Thoracic aorta (tissue), 2 donors: Measurements from ENCODE around the gene NAT9. TPM values are rescaled to one million over a fixed set of nuclear protein-coding genes. Genes with fewer than 3 reads are reported as not detected.

ENCODE experiments used
- ATAC-seq: fragments of 150-250 bp; one replicate; pipeline ENCODE4 v1.8.0; 2017; ENCODE audit warnings: low read depth; ENCODE audit not compliant: insufficient number of reproducible peaks, low FRiP score
- DNase-seq: peaks from one replicate; pipeline ENCODE4 v3.0.0-alpha.2; 2020; ENCODE audit warnings: low spot score
- H3K27ac ChIP-seq, 2 donors: fragments of 200-600 bp; sonication (generic); 1 replicate in 1 of 2; 2 replicates in 1 of 2; pipeline ENCODE4 v1.5.1; 2016; ENCODE audit warnings: mild to moderate bottlenecking in 2 of 2, moderate library complexity in 2 of 2
- H3K27me3 ChIP-seq: fragments of 200-600 bp; sonication (generic); replicated peaks from 2 replicates; pipeline ENCODE4 v1.6.0; 2016; ENCODE audit warnings: mild to moderate bottlenecking; ENCODE audit not compliant: insufficient read depth
- H3K36me3 ChIP-seq: fragments of 200-600 bp; sonication (generic); one replicate; pipeline ENCODE4 v1.5.1; 2016
- H3K4me1 ChIP-seq, 2 donors: fragments of 200-600 bp; sonication (generic); 1 replicate in 1 of 2; 2 replicates in 1 of 2; pipeline versions ENCODE4 v1.5.1 to v1.6.0; 2016; ENCODE audit warnings: low read depth in 2 of 2, mild to moderate bottlenecking in 1 of 2; ENCODE audit not compliant: control insufficient read depth in 1 of 2
- H3K4me3 ChIP-seq: fragments of 200-600 bp; sonication (generic); 2 replicates; pipeline ENCODE4 v1.5.1; 2016; ENCODE audit warnings: mild to moderate bottlenecking
- H3K9me3 ChIP-seq: fragments of 200-600 bp; sonication (generic); 2 replicates; pipeline ENCODE4 v1.5.1; 2016
- CTCF ChIP-seq: fragments of 200-600 bp; sonication (generic); IDR thresholded peaks from one replicate; pipeline ENCODE4 v1.5.1; 2019; ENCODE audit warnings: antibody characterized with exemption
- total RNA-seq, 2 donors: library from RNA; depleted of rRNA; stranded (reverse); fragments of >200 nt; gene quantifications; one replicate each; pipeline versions ENCODE4 v1.1.0 to v1.2.3, GENCODE V29; 2016

NAT9 gene
- total RNA-seq, 2 donors from 2014 or later = 37.1 to 39.4 TPM

DNA sequence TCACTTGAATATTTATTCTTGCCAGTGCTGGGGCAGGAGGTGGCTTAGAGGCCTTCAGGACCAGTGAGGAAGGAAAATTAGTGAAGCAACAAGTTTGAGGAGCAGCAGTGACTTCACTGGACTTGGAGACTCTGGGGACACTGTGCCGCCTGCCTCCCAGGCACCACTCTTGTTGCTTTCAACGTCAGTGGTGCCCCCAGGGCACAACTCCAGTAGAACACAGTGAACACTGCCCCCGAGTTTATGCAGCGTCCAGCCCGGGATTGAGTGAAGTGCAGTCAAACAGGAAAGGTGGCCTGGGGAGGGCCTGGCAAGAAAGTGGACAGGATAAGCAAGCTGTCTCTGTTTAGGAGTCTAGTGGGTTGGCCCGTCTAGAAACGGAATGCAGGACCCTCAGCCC is 24.4 kb upstream of the NAT9 start:
- no peaks in the 10 kb centered on the region for H3K27me3 ChIP-seq
- peaks cover 33% of the 10 kb centered on the region for H3K36me3 ChIP-seq
- no peak overlapping the region for H3K27ac ChIP-seq
- no peak for ATAC-seq
- no peak for DNase-seq
- H3K4me1 ChIP-seq = no peaks in the 10 kb centered on the region
- H3K4me3 ChIP-seq = no peak overlapping the region
- TF ChIP-seq CTCF = no peak
- H3K9me3 ChIP-seq = no peaks in the 10 kb centered on the region

DNA sequence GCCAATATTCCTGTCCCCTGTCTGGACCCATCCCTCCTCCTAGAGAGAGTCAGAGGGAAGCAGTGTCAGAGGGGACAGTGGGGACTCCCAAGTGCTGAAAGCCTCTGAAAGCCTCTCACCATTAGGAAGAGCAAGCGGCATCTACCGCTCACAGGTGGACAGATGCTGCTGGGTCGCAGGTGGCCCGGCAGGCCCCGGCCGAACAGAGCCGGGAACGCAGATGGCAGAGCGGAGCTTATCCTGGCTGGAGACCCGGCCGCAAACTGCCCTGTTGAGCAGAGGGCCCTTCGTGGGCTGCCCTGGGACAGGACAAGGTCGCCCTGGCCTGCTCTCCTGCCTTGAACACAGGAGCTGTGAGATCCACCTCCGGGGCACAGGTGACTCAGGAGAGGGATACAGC is 23.0 kb upstream of the NAT9 start:
- no peak for TF ChIP-seq CTCF
- H3K27me3 ChIP-seq = no peaks in the 10 kb centered on the region
- no peak overlapping the region for H3K4me3 ChIP-seq
- H3K27ac ChIP-seq = no peak overlapping the region
- peaks cover 41% of the 10 kb centered on the region for H3K36me3 ChIP-seq
- DNase-seq (no peak), ATAC-seq (no peak)
- H3K9me3 ChIP-seq = no peaks in the 10 kb centered on the region
- H3K4me1 ChIP-seq = no peaks in the 10 kb centered on the region

DNA sequence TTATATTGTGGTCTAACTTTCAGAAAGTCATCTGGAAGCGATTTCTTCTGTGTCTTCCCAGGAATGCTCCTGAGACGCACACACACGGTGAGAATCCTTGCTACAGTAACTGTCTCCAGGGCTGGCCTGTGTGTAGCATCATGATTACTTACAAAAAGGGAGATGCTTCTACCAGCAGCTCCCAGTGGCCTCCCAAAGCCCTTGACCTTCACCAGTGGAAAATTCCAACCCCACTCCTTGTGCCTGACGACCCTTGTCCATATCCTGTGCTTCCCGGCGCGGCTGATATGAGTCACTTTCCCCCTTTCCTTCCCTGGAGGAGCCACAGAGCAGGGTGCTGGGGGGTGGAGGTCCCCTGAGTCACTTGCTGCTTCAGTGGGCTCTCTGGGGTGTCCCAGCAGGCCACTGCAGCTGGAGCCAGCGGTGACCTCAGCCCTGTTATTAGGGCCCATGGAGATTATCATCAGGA is 22.1 kb upstream of the NAT9 start:
- Histone ChIP-seq H3K4me1 (no peaks in the 10 kb centered on the region), H3K27ac (no peak overlapping the region), H3K4me3 (no peak overlapping the region), H3K36me3 (peaks cover 44% of the 10 kb centered on the region), H3K9me3 (no peaks in the 10 kb centered on the region), H3K27me3 (no peaks in the 10 kb centered on the region)
- DNase-seq = no peak
- no peak for ATAC-seq
- no peak for TF ChIP-seq CTCF

DNA sequence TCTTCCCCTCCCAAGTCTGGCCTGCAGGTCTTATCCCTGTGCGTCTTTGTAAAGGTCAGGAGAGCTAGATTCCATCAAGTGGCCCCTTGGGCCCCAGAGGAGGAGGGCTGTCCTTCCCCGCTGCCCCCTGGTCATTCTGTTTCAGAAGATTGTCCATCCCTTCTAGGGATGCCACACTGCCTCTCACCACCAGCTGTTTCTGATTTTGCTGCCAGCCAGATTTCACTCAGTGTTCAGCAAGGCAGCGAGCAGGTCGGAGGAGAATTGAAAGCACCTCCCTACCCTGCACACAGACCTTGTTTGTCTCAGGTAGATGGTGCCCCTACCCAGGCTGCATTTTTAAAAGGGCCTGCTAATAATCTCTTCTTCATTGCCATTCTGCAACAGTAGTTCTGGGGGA is 21.7 kb upstream of the NAT9 start:
- Histone ChIP-seq H3K4me3 (no peak overlapping the region), H3K9me3 (no peaks in the 10 kb centered on the region), H3K27me3 (no peaks in the 10 kb centered on the region), H3K36me3 (peaks cover 47% of the 10 kb centered on the region), H3K27ac (no peak overlapping the region), H3K4me1 (no peaks in the 10 kb centered on the region)
- no peak for TF ChIP-seq CTCF
- ATAC-seq (no peak), DNase-seq (no peak)

- Histone ChIP-seq H3K4me1 (no peaks in the 10 kb centered on the region), H3K27me3 (no peaks in the 10 kb centered on the region), H3K9me3 (no peaks in the 10 kb centered on the region), H3K27ac (no peak overlapping the region), H3K4me3 (no peak overlapping the region), H3K36me3 (peaks cover 42% of the 10 kb centered on the region)
- DNase-seq (no peak), ATAC-seq (no peak)
- TF ChIP-seq CTCF = no peak
Measured at GRCh38 chr17:74796866-74797265, 20.7 kb upstream of the NAT9 start.
